Measurements from ENCODE around the gene FAM162A.

GRCh38 chr3:122389892-122390291 is 5.9 kb downstream of the FAM162A start:
- TF ChIP-seq ARNTL (CRISPR knock-in tag; IDR thresholded peaks at IDR 0.05; ENCODE audit: borderline replicate concordance, low read depth), result no peak
- TF ChIP-seq PPARA (CRISPR knock-in tag; IDR thresholded peaks at IDR 0.05; ENCODE audit: borderline replicate concordance), result no peak
- no peak for TF ChIP-seq POU6F1 (CRISPR knock-in tag; IDR thresholded peaks at IDR 0.05; ENCODE audit: borderline replicate concordance, low read depth)
- no peak for TF ChIP-seq TCF4 (CRISPR knock-in tag; IDR thresholded peaks at IDR 0.05; ENCODE audit: borderline replicate concordance)
- no peak for TF ChIP-seq RARB (CRISPR knock-in tag; IDR thresholded peaks at IDR 0.05)
- no peak for TF ChIP-seq TOX (CRISPR knock-in tag; IDR thresholded peaks at IDR 0.05; ENCODE audit: borderline replicate concordance)
- no peak for TF ChIP-seq TSHZ2 (CRISPR knock-in tag; IDR thresholded peaks at IDR 0.05)
- TF ChIP-seq ZNF70 (CRISPR knock-in tag; IDR thresholded peaks at IDR 0.05), result no peak
- TF ChIP-seq ESRRG (CRISPR knock-in tag; IDR thresholded peaks at IDR 0.05), result no peak
- no peak for TF ChIP-seq ZFP3 (CRISPR knock-in tag; IDR thresholded peaks at IDR 0.05)
- TF ChIP-seq CREB5 (CRISPR knock-in tag; IDR thresholded peaks at IDR 0.05; ENCODE audit: low read depth), result no peak
- TF ChIP-seq CSDC2 (CRISPR knock-in tag; IDR thresholded peaks at IDR 0.05), result no peak
